Measurements from ENCODE around the gene KBTBD6.
"Not testable (repeated sequence)": the region's sequence is repeated elsewhere in the genome, so short reads cannot be mapped to it uniquely, and the experiment has no call there.

Gene KBTBD6

DNA sequence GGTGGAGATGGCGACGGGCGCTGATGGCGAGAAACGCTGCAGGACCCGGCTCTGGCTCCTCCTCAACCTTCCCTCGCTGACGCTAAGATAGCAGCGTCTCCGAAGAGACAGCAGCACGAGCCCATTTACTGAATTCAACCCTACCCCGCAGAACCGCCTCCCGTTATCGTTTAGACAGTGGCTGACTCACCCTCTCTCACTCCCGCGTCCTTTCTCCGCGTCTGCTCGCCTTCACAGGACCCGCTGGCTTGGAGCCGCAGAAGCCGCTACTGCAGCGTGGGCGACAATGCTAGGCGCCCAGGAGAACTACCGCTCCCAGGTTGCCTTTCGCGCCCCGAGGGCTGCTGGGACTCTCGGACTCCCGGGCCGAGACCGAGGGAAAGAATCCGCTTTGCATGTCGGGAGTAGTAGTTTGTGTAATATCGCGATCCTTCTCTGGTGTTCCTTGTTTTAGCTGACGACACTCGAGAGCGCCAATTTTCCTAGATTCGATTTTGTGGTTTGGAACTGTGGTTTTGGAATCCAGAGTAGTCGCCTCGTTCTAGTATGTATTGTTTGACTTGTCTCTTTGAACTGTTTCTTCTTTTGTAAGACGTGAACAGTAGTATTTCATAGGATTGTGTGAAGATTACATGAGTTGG lies at the start of gene KBTBD6:
KBTBD6 (minus strand) TSS at position 291 of the 641 bp plus-strand sequence. CDS start 291 bp downstream, outside the sequence.
- DNase-seq = peak; percentile 99

DNA sequence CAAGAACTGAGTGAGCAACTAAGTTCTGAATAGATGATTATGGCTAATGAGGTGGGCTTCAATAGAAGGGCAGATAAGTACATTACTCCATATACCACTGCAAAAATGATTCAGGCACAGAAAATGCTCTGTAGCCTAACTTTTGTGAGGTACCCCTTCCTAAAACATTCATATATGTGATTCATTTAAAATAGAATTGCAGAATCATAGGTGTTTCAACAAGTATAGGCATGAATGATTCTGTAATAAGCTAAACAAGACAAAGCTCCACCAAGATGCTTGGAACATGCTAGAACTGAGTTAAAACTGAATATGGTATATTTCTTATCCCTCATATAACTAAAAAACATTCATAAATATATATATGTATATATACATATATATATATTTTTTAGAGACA lies 49.6 kb upstream of the KBTBD6 start:
- no peak for DNase-seq

GRCh38 chr13:41179593-41180250 lies 47.1 kb upstream of the KBTBD6 start:
- DNase-seq = no peak

GRCh38 chr13:41178040-41178439 lies 45.4 kb upstream of the KBTBD6 start:
- no peak for DNase-seq

DNA sequence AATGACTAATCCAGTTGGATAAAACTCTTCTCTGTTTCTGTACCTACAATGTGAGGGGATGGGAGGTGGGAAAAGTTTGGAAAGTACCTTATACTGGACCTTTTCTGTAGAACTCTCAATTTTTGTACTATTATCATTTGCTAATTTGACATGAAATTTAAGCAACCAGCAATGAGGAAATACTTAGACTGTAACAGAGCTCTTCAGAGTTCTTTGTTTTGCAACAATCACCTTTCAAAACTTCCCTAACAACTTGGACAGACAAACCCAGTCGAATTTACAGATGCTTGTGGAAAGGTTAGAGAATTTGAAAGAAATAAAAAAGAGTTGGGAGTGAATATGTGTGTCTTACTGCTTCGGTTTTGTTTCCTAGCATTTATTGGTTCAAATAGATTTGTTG lies 45.0 kb upstream of the KBTBD6 start:
- DNase-seq = no peak

- not testable (repeated sequence) for DNase-seq
These were observed 43.0 kb upstream of the KBTBD6 start for GRCh38 chr13:41175576-41175975.

- DNase-seq = no peak
These were observed 29.5 kb upstream of the KBTBD6 start for GRCh38 chr13:41162151-41162550.

GRCh38 chr13:41159174-41159573 lies 26.6 kb upstream of the KBTBD6 start:
- DNase-seq = no peak

DNA sequence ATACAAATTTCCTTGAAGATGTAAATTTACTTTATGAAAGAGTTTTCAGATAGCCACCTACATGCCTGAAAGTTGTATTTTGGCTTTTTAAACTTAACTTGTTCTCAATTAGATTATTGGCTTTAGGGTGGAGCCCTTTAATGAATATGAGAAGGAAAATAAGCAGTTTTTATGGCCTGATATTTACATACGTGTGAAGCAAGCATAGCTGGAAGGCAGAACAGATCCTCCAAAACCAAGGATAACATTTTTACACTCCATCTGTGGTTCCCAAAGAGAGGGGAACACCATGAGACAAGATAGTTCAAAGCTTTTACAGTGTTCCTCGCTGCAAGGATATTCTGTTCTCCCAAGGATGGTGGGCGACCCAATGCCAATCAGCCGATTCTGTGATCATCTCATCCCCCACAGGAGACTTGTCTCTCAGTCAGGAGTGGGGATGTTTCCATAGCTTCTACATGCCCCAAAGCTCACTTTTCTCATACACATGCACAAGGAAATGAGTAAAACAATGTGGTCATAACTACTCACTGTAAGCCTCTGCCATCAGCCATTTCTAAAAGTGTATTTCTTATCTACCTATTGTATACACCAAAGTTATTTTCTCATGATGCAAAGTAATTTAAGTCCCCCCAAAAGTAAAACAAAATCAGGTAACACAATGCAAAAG lies 24.6 kb upstream of the KBTBD6 start:
- no peak for DNase-seq

DNA sequence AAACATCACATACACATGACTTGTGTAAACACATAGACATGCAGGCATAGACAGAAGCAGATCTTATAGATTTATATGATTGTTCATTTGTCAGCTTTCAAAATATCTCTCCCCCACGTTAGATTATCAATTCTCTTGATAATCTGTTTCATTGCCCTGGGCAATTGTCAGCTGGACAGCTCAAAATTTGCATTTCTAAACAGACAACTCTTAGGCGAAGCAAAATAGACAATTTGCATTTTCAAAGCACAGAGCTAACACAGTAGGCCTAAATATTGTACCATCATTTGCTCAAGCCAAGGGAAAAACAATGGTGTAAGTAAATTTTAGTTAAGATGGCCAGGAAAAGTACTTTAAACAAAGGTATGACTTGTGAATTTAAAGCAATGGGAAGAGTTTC lies 24.0 kb upstream of the KBTBD6 start:
- DNase-seq = no peak

GRCh38 chr13:41154042-41154441 lies 21.4 kb upstream of the KBTBD6 start:
- DNase-seq = no peak

GRCh38 chr13:41152005-41152404 lies 19.4 kb upstream of the KBTBD6 start:
- no peak for DNase-seq

DNA sequence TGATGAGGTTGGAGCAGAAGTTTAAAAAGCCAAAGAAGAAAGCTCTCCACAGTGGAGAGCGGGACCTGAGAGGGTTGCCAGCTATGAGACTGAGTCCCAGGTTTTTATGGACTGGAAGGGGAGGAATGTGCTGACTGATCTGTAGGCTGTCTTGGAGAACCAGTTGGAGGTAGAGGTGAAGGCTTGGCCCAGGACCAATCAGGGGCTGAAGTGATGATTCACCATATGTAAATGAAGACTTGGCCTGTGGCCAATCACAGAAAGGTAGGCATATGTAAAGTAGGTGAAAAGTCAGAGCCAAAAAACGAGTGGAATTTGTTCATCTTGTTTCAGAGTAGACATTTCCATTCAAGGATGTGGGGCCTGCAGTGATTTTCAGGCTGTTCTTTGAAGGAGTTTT lies 17.5 kb upstream of the KBTBD6 start:
- no peak for DNase-seq

DNA sequence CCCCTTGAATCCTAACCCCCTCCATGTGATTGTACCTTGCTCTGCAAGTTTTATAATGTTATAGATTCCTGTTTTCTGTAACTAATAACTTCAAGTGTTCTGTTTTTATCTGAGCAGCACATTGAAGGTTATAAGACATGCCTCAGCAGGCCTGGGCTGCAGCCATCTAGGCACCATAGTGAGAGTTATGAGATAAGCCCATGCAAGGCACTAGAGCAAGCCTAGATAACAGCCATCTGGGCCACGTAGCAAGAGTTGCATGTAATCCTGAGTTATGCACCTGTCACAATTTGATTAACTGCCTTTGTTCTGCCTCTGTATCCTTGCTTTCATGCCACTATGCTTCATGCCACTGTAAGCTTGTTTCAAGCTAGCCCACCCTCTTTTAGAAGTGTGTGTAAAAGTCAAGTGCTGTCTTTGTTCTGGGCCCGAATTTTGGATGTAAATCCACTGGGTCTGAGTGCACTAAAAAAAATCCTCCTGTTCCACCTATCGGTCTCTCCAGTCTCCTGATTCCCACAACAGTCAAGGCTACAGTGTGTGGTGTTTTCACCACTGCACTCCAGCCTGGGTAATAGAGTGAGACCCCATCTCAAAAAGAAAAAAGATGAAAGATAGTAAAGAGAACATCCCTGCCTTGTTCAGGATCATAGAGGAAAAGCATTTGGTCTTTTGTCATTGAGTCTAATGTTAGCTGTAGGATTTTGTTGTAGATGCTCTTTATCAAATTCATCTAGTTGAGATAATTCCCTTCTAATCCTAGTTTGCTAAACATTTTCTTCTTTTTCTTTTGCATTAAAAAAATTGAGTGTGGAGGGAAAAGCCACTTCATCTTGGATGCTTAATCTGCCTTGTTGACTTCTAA lies 16.0 kb upstream of the KBTBD6 start:
- no peak for DNase-seq

- no peak for DNase-seq
These were observed 12.7 kb upstream of the KBTBD6 start for GRCh38 chr13:41145136-41145908.

DNA sequence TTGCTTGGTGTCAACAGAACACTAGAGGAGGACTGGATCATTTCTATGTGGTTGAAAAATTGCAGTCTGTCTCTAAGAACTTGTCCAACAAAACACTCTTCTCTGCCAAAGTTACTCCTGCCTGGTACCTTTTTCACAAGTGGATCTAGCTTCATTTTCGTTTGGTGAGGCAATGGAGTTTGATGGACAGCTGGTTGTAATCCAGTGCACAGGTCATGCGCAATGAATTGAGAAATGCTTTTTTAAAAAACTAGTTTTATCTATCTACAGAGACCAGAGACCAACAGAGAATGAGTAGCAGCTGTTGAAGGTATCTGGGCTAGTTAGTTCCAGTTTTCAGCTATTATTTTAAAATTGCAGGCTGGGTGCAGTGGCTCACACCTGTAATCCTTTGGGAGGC lies 12.0 kb upstream of the KBTBD6 start:
- DNase-seq = no peak

- no peak for DNase-seq
These were observed 6.8 kb upstream of the KBTBD6 start for GRCh38 chr13:41139296-41139966.

DNA sequence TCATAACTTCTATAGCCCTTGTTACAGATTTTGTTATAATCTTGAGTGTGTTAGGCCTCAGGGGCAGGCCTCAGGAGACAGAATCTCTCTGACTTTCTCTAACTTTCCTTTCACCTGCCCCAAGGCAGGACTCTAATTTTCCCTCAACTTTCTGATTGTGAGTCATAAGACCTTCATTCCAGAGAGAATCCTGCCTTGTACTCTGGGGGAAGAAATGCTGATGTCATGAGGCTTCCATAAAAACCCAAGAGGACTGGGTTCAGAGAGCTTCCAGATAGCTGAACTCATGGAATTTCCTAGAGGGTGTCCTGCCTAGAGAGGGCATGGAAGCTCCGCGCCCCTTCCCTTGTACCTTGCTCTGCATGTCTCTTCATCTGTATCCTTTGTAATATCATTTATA lies 5.3 kb upstream of the KBTBD6 start:
- no peak for DNase-seq

DNA sequence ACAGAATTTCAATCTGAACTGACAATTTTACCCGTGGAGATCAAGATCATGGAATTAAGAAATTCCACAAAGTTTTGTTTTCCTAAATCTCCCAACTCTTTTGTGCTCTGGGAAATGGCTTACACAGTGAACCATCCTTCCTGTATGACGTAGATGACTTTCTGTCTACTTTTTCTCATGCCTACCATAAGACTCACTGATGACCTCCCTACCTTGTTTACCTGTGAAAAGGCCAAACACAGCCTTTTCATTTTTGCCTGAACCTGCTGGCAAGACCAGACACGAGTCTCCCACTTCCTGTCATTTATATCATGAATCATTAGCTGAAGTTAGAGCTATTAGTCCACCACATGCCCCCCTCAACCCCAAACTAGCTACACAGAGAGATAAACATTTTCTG lies 4.6 kb upstream of the KBTBD6 start:
- no peak for DNase-seq

GRCh38 chr13:41136396-41137031 lies 3.9 kb upstream of the KBTBD6 start:
- no peak for DNase-seq

- no peak for DNase-seq
These were observed 1.3 kb upstream of the KBTBD6 start for GRCh38 chr13:41133951-41134350.
